PC-3 (cell line): ENCODE data around the gene AAR2. TPM values are rescaled to one million over a fixed set of nuclear protein-coding genes. Genes with fewer than 3 reads are reported as not detected.
A peak's percentile ranks its signal among the peaks of the same experiment; 100 is the strongest.

Source experiments
- ATAC-seq: fragments of 200-7000 bp; cut with Tn5 transposase; 2 replicates; pipeline ENCODE4 v1.9.1; 2020; ENCODE audit warnings: mild to moderate bottlenecking, moderate library complexity
- BruUV-seq: library from RNA; stranded (reverse); fragments of 400-500 nt; replicated peaks from 2 replicates; lab custom pipeline; 2021; lab: Mats Ljungman, UMichigan
- CTCF ChIA-PET: fragments of 300-600 bp; sonication (Branson Sonifier 250); formaldehyde crosslinking; loops from one replicate; lab custom pipeline; 2022; ENCODE audit warnings: antibody characterized with exemption; lab: Charles Lee
- POLR2A ChIA-PET: fragments of 300-600 bp; sonication (Branson Sonifier 250); formaldehyde crosslinking; loops from one replicate; lab custom pipeline; 2022; ENCODE audit warnings: antibody characterized with exemption; ENCODE audit not compliant: unreplicated experiment; lab: Charles Lee
- DNase-seq: peaks from one replicate; pipeline ENCODE4 v3.0.0-alpha.2; 2015
- H2AFZ ChIP-seq: fragments of 300-600 bp; sonication (generic); 2 replicates; pipeline ENCODE4 v1.6.0; 2016; ENCODE audit warnings: antibody characterized with exemption, low read length
- H3F3A ChIP-seq: fragments of 300-600 bp; sonication (generic); one replicate; pipeline ENCODE4 v1.6.0; 2017; ENCODE audit warnings: antibody characterized with exemption, low read length, control low read depth, mild to moderate bottlenecking; ENCODE audit not compliant: unreplicated experiment
- H3K27ac ChIP-seq: fragments of 300-600 bp; sonication (generic); 2 replicates; pipeline ENCODE4 v1.5.1; 2016; ENCODE audit warnings: mild to moderate bottlenecking, low read length
- H3K27me3 ChIP-seq: fragments of 300-600 bp; sonication (generic); 2 replicates; pipeline ENCODE4 v1.6.1; 2016; ENCODE audit warnings: low read length, mixed read lengths
- H3K36me3 ChIP-seq: fragments of 300-600 bp; sonication (generic); 2 replicates; pipeline ENCODE4 v1.6.1; 2016; ENCODE audit warnings: low read depth, mixed run types, low read length, mixed read lengths
- H3K4me1 ChIP-seq: fragments of 300-600 bp; sonication (generic); 2 replicates; pipeline ENCODE4 v1.5.1; 2016; ENCODE audit warnings: low read length; ENCODE audit not compliant: insufficient read depth
- H3K4me2 ChIP-seq: fragments of 300-600 bp; sonication (generic); 2 replicates; pipeline ENCODE4 v1.6.0; 2016; ENCODE audit warnings: low read length
- H3K4me3 ChIP-seq: fragments of 300-600 bp; sonication (generic); 2 replicates; pipeline ENCODE4 v1.5.1; 2016; ENCODE audit warnings: mild to moderate bottlenecking, low read length, mixed read lengths
- H3K79me2 ChIP-seq: fragments of 300-600 bp; sonication (generic); 2 replicates; pipeline ENCODE4 v1.6.1; 2017; ENCODE audit warnings: low read length, mixed read lengths
- H3K9ac ChIP-seq: fragments of 300-600 bp; sonication (generic); 2 replicates; pipeline ENCODE4 v1.6.0; 2016; ENCODE audit warnings: mild to moderate bottlenecking, low read length
- H3K9me2 ChIP-seq: fragments of 300-600 bp; sonication (generic); replicated peaks from 2 replicates; pipeline ENCODE4 v1.6.1; 2016; ENCODE audit warnings: mixed run types, low read length, mixed read lengths
- H3K9me3 ChIP-seq: fragments of 300-600 bp; sonication (generic); 2 replicates; pipeline ENCODE4 v1.6.1; 2016; ENCODE audit warnings: low read length, mixed read lengths
- H4K20me1 ChIP-seq: fragments of 300-600 bp; sonication (generic); 2 replicates; pipeline ENCODE4 v1.6.1; 2016; ENCODE audit warnings: low read length, mixed read lengths
- EZH2 ChIP-seq: fragments of 300-600 bp; sonication (generic); IDR thresholded peaks from one replicate; pipeline ENCODE4 v1.6.1; 2017; ENCODE audit warnings: antibody characterized with exemption, mild to moderate bottlenecking, low read length; ENCODE audit not compliant: unreplicated experiment
- EZH2phosphoT487 ChIP-seq: fragments of 300-600 bp; sonication (generic); IDR thresholded peaks from 2 replicates; pipeline ENCODE4 v1.6.1; 2018; ENCODE audit warnings: mild to moderate bottlenecking, antibody characterized with exemption, low read length, borderline replicate concordance
- intact Hi-C: fragments of 100-400 bp; cut with micrococcal nuclease; formaldehyde crosslinking; loops from 2 replicates; pipeline ENCODE4 v1.9.0; 2023
- total RNA-seq: library from RNA; depleted of rRNA; stranded (reverse); fragments of >200 nt; gene quantifications from 2 replicates; pipeline ENCODE4 v1.2.3, GENCODE V29; 2014
- TF ChIP-seq, protein P1 (sequence below): fragments of 300-600 bp; sonication (generic); conservative IDR thresholded peaks from 2 replicates; pipeline ENCODE4 v1.5.1; 2017; ENCODE audit warnings: antibody characterized with exemption, low read depth, mild to moderate bottlenecking, low read length

The AAR2 gene
- total RNA-seq, 1 experiment from 2014 or later, result 41.1 TPM

DNA sequence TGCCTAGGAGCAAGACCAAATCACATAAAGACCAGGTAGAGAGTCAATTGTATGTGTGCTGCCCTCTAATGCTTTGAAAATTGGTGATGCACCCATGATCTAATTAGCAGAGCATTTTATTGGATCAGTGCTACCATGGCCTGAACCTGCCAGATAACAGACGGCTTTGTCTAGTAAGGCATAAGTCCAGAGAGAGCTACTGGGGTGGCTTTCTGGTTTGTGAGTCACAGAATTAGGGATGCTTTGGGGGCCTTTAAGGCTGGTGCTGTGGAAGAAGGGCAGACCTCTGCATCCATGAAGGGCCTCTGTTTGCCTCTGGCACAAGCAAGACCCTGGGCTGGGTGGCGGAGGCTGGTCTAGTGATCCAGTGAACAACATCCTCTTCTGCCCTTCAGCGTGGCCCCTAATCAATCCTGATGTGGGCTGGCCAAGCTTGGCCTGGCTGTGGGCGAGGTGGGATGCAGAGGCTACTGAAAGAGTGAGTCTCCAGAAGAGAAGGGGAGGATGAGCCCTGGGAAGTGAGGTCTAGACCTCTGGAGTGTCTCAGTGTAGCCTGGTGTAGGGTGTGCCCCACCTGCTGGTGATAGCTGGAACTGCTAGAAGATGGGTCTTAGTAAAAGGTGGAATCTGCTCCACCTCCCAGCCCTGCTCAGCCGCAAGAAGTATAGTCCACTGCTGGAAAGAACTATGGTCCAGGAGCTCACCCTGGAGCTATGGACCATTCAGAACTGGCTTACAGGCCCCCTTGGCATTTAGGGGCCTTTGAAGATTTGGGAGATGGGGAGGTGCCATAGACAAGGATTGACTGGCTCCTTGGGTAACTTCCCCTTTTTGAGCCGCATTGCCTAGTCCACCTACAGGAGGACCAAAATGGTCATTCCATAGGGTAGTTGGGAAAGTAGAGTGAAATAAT, 36.7 kb upstream of the AAR2 start:
- Histone ChIP-seq H3K36me3 (0 out of 2 replicates have a peak, but pooled peaks cover 3% of the 10 kb centered on the region), H3K79me2 (no peaks in the 10 kb centered on the region), H3K4me2 (no peak overlapping the region), H3K9me3 (no peaks in the 10 kb centered on the region), H3K27ac (no peak overlapping the region), H2AFZ (no peak overlapping the region), H3K9ac (no peak overlapping the region), H3F3A (no peaks in the 10 kb centered on the region), H3K4me3 (no peak overlapping the region), H3K27me3 (no peaks in the 10 kb centered on the region), H3K4me1 (no peaks in the 10 kb centered on the region), H3K9me2 (no peaks in the 10 kb centered on the region), H4K20me1 (no peaks in the 10 kb centered on the region)
- TF ChIP-seq EZH2, result no peak
- TF ChIP-seq, protein P1, sequence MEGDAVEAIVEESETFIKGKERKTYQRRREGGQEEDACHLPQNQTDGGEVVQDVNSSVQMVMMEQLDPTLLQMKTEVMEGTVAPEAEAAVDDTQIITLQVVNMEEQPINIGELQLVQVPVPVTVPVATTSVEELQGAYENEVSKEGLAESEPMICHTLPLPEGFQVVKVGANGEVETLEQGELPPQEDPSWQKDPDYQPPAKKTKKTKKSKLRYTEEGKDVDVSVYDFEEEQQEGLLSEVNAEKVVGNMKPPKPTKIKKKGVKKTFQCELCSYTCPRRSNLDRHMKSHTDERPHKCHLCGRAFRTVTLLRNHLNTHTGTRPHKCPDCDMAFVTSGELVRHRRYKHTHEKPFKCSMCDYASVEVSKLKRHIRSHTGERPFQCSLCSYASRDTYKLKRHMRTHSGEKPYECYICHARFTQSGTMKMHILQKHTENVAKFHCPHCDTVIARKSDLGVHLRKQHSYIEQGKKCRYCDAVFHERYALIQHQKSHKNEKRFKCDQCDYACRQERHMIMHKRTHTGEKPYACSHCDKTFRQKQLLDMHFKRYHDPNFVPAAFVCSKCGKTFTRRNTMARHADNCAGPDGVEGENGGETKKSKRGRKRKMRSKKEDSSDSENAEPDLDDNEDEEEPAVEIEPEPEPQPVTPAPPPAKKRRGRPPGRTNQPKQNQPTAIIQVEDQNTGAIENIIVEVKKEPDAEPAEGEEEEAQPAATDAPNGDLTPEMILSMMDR, result peak; percentile 90
- BruUV-seq, result no TSS peak
- DNase-seq, result peak; percentile 88
- peak; percentile 90 for ATAC-seq
- ChIA-PET CTCF (interaction anchor here (0.5 to 1.4 kb wide), 7 partner anchors 40 to 541 kb away, joined by 3 to 13 read pairs (median 3); no protein-coding TSS in a partner anchor), POLR2A (interaction anchor here (0.5 kb wide), 1 partner anchor 52 kb away, joined by 7 read pairs; no protein-coding TSS in a partner anchor)
- intact Hi-C loops, result loop anchor here (1.0 kb wide), 2 partner anchors 43 to 207 kb away; no protein-coding TSS in a partner anchor

DNA sequence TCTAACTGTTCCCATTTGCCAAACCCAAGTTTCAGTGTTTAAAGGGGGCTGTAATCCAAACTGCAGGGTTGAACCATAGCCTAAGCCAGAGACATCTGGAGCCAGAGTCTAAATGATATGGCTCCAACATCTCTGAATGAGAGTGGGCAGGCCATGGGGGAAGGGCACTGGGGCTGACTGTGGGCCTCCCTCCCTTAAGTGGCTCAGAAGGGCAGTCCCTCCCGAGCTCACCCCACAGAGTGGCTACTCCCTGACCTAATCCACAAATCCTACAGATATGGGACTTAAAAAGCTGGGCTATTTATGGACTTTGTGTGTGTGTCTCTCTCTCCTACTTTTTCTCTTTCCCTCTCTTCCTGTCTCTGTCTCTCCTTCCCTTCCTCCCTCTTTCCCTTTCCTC, 35.8 kb upstream of the AAR2 start:
- ChIA-PET POLR2A (no interaction called here), CTCF (interaction anchor here (1.3 kb wide), 1 partner anchor 44 kb away, joined by 10 read pairs; no protein-coding TSS in a partner anchor)
- DNase-seq, result no peak
- no peaks in the 10 kb centered on the region for H3F3A ChIP-seq
- no peak overlapping the region for H3K4me2 ChIP-seq
- H3K9me2 ChIP-seq, result no peaks in the 10 kb centered on the region
- intact Hi-C loops, result no loop called here
- no peak overlapping the region for H2AFZ ChIP-seq
- no peak for ATAC-seq
- H3K79me2 ChIP-seq, result no peaks in the 10 kb centered on the region
- no peaks in the 10 kb centered on the region for H3K9me3 ChIP-seq
- no peak overlapping the region for H3K4me3 ChIP-seq
- TF ChIP-seq EZH2phosphoT487, result no peak
- TF ChIP-seq, protein P1, result no peak
- H3K36me3 ChIP-seq, result 0 out of 2 replicates have a peak, but pooled peaks cover 3% of the 10 kb centered on the region
- no peak overlapping the region for H3K27ac ChIP-seq
- H3K9ac ChIP-seq, result no peak overlapping the region
- no peaks in the 10 kb centered on the region for H3K27me3 ChIP-seq
- no peaks in the 10 kb centered on the region for H3K4me1 ChIP-seq
- no TSS peak for BruUV-seq
- no peaks in the 10 kb centered on the region for H4K20me1 ChIP-seq

DNA sequence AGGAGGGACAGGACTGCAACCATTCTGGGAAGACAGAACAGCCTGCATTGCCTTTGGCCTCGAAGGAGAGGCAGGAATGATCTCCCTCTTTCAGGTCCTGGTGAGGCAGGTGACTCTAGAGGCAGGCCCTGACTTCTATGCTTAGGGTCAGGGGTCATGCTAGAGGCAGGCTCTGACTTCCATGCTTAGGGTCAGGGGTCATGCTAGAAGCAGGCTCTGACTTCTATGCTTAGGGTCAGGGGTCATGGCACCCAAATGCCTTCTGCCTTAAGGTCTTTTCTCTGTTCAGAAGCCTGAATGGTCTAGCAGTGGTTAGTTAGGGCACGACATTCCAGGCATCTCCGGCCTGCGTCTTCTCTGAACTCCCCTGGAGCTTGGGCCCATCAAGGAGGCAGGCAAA, 35.1 kb upstream of the AAR2 start:
- POLR2A ChIA-PET, result no interaction called here
- H3K36me3 ChIP-seq, result 0 out of 2 replicates have a peak, but pooled peaks cover 3% of the 10 kb centered on the region
- intact Hi-C loops, result no loop called here

More for the DNA sequence above, 35.1 kb upstream of the AAR2 start:
- BruUV-seq, result no TSS peak
- no peak overlapping the region for H2AFZ ChIP-seq
- H3K4me1 ChIP-seq, result no peaks in the 10 kb centered on the region
- no peak overlapping the region for H3K4me2 ChIP-seq
- H3K9me2 ChIP-seq, result no peaks in the 10 kb centered on the region
- no peaks in the 10 kb centered on the region for H3K9me3 ChIP-seq
- DNase-seq (no peak), ATAC-seq (no peak)
- TF ChIP-seq EZH2phosphoT487 (no peak), EZH2 (no peak)
- TF ChIP-seq, protein P1, result no peak
- no peak overlapping the region for H3K9ac ChIP-seq
- H3K27ac ChIP-seq, result no peak overlapping the region
- CTCF ChIA-PET, result no interaction called here
- H4K20me1 ChIP-seq, result no peaks in the 10 kb centered on the region
- no peaks in the 10 kb centered on the region for H3K79me2 ChIP-seq
- H3K4me3 ChIP-seq, result no peak overlapping the region
- no peaks in the 10 kb centered on the region for H3K27me3 ChIP-seq
- no peaks in the 10 kb centered on the region for H3F3A ChIP-seq
